ENCODE measurements around the gene MACROD2.

Gene MACROD2

DNA sequence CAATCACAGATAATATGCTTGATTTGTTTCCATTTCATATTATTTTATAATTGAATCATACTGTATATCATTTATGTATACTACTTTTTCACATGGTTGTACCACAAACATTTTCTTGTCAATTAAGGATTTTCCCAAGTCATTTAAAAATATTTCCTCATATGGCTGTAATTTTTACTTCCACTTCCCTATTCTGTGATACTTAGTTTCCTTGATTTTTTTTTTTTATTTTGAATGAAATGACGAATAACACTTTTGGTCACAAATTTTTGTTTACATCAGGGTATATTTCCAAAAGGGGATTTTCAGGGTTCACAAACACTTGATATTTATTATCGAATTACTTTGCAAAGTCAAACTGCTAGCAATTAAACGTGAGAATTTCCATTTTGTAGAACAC is 2062.3 kb downstream of the MACROD2 start:
- TF ChIP-seq CTCF (conservative IDR thresholded peaks at IDR 0.05; ENCODE audit: low read depth, low read length) = no peak
- H3K4me3 ChIP-seq (ENCODE audit: low read depth, low read length) = no peak overlapping the region
- no peak for DNase-seq (ENCODE audit: low read depth)

- no peak for DNase-seq (ENCODE audit: low read depth)
- no peak for TF ChIP-seq CTCF (conservative IDR thresholded peaks at IDR 0.05; ENCODE audit: low read depth, low read length)
- H3K4me3 ChIP-seq (ENCODE audit: low read depth, low read length) = no peak overlapping the region
Measured at GRCh38 chr20:16058268-16058667, 2063.0 kb downstream of the MACROD2 start.

- no peak for DNase-seq (ENCODE audit: low read depth)
- H3K4me3 ChIP-seq (ENCODE audit: low read depth, low read length) = no peak overlapping the region
- TF ChIP-seq CTCF (conservative IDR thresholded peaks at IDR 0.05; ENCODE audit: low read depth, low read length) = no peak
Measured at GRCh38 chr20:16059841-16060240, 2064.5 kb downstream of the MACROD2 start.

DNA sequence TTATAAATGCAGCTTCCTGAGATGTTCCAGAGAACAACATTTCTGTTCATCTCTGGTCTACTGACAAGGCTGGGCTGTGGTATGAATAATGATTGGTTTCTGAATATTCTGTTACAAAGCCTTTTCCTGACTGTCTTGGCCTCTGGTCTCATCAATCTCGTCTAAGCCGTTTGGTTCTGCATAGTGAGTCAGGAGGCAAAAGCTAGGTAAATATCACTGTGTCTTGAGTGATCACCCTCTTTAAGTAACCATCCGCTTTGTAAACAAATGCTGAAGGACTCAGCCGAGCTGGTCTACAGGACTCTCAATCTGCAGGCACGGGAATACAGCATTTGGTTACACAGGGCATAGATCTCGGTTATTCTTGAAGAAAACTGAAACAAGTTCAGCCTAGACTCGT is 2066.0 kb downstream of the MACROD2 start:
- no peak overlapping the region for H3K4me3 ChIP-seq (ENCODE audit: low read depth, low read length)
- TF ChIP-seq CTCF (conservative IDR thresholded peaks at IDR 0.05; ENCODE audit: low read depth, low read length) = no peak
- no peak for DNase-seq (ENCODE audit: low read depth)

- H3K4me3 ChIP-seq (ENCODE audit: low read depth, low read length) = no peak overlapping the region
- no peak for DNase-seq (ENCODE audit: low read depth)
- no peak for TF ChIP-seq CTCF (conservative IDR thresholded peaks at IDR 0.05; ENCODE audit: low read depth, low read length)
Measured at GRCh38 chr20:16062661-16063581, 2067.6 kb downstream of the MACROD2 start.

- DNase-seq (ENCODE audit: low read depth) = no peak
- H3K4me3 ChIP-seq (ENCODE audit: low read depth, low read length) = no peak overlapping the region
- no peak for TF ChIP-seq CTCF (conservative IDR thresholded peaks at IDR 0.05; ENCODE audit: low read depth, low read length)
Measured at GRCh38 chr20:16063881-16064280, 2068.6 kb downstream of the MACROD2 start.
